Type B pancreatic cell (in vitro differentiated cells): ENCODE data around the gene ELF2. TPM values are rescaled to one million over a fixed set of nuclear protein-coding genes. Genes with fewer than 3 reads are reported as not detected.
"Not testable (repeated sequence)": the region's sequence is repeated elsewhere in the genome, so short reads cannot be mapped to it uniquely, and the experiment has no call there.

Experiments
- DNase-seq: peaks from one replicate; pipeline ENCODE4 v3.0.0; 2021; ENCODE audit warnings: mixed read lengths; ENCODE audit not compliant: unreplicated experiment; ENCODE audit errors: extremely low spot score
- H3K27ac Mint-ChIP-seq: 2 replicates; pipeline ENCODE4 v1.8.0; 2021; ENCODE audit warnings: mild to moderate bottlenecking, mixed read lengths
- H3K27me3 Mint-ChIP-seq: 2 replicates; pipeline ENCODE4 v1.8.0; 2021; ENCODE audit warnings: mixed read lengths
- H3K36me3 Mint-ChIP-seq: 2 replicates; pipeline ENCODE4 v1.8.0; 2021; ENCODE audit warnings: mixed read lengths
- H3K4me1 Mint-ChIP-seq: one replicate; pipeline ENCODE4 v1.8.0; 2021; ENCODE audit warnings: mixed read lengths; ENCODE audit not compliant: unreplicated experiment
- H3K4me3 Mint-ChIP-seq: 2 replicates; pipeline ENCODE4 v1.8.0; 2021; ENCODE audit warnings: mild to moderate bottlenecking, mixed read lengths
- H3K9me3 Mint-ChIP-seq: 2 replicates; pipeline ENCODE4 v1.8.0; 2021; ENCODE audit warnings: mixed read lengths
- total RNA-seq: library from RNA; stranded (reverse); gene quantifications from 2 replicates; pipeline ENCODE4 v1.2.1, GENCODE V29; 2021; ENCODE audit warnings: low replicate concordance
- TF ChIP-seq, protein P1 (sequence below): fragments of 200-600 bp; sonication (generic); conservative IDR thresholded peaks from 2 replicates; pipeline ENCODE4 v1.5.0; 2021; ENCODE audit warnings: antibody characterized with exemption, mild to moderate bottlenecking

ELF2 gene
- total RNA-seq, 1 donor from 2014 or later, result 42.1 TPM

DNA sequence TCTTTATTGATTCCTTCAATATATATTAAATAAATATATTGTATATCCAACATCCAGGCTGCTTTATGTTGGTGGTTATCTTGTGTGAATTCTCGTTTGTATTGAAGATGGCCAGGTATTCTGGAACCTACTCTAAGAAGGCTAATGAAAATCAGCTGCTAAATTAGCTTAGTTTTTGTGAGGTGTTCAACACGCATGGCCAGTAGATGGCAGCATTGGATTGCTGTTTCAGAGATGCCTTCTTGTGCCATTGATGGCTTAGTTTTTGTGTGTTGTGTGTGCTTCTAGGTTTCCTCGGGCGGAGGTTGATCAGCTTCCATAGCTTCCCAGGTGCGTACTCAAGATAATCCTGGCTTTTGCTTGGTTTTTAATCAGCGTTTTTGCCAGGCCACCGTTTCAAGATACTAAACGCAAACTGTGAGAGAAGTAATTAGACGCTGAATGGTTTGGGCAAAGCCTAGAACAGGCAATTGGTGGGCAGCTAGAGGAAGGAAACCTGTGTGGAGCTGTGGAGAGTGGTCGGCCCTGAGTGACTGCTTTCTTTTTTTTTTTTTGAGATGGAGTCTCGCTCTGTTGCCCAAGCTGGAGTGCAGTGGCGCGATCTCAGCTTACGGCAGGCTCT, 146.3 kb downstream of the ELF2 start:
- Mint-ChIP-seq H3K27ac (peak overlapping the region; percentile 37), H3K36me3 (peaks cover 4% of the 10 kb centered on the region), H3K9me3 (no peaks in the 10 kb centered on the region), H3K4me1 (peaks cover 20% of the 10 kb centered on the region), H3K4me3 (no peak overlapping the region), H3K27me3 (no peaks in the 10 kb centered on the region)
- DNase-seq, result no peak
- TF ChIP-seq, protein P1, sequence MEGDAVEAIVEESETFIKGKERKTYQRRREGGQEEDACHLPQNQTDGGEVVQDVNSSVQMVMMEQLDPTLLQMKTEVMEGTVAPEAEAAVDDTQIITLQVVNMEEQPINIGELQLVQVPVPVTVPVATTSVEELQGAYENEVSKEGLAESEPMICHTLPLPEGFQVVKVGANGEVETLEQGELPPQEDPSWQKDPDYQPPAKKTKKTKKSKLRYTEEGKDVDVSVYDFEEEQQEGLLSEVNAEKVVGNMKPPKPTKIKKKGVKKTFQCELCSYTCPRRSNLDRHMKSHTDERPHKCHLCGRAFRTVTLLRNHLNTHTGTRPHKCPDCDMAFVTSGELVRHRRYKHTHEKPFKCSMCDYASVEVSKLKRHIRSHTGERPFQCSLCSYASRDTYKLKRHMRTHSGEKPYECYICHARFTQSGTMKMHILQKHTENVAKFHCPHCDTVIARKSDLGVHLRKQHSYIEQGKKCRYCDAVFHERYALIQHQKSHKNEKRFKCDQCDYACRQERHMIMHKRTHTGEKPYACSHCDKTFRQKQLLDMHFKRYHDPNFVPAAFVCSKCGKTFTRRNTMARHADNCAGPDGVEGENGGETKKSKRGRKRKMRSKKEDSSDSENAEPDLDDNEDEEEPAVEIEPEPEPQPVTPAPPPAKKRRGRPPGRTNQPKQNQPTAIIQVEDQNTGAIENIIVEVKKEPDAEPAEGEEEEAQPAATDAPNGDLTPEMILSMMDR, result peak; percentile 90

DNA sequence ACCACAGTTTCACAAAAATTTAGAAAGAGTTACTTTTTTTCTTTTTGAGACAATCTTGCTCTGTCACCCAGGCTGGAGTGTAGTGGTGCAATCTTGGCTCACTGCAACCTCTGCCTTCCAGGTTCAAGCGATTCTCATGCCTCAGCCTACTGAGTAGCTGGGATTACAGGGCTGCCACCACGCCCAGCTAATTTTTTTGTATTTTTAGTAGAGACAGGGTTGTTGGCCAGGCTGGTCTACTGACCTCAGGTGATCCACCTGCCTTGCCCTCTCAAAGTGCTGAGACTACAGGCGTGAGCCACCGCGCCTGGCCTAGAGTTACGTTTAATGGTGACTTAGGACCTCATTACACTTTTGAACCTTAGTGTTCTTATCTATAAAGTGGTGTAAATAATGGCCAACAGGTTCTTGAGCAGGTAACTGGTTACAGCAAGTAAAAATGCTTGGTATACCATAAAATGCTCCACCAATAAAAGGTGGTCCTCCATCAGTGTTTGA, 147.1 kb downstream of the ELF2 start:
- H3K4me1 Mint-ChIP-seq, result peaks cover 15% of the 10 kb centered on the region
- not testable (repeated sequence) for H3K27me3 Mint-ChIP-seq, DNase-seq, H3K27ac Mint-ChIP-seq, H3K9me3 Mint-ChIP-seq, H3K4me3 Mint-ChIP-seq, H3K36me3 Mint-ChIP-seq

DNA sequence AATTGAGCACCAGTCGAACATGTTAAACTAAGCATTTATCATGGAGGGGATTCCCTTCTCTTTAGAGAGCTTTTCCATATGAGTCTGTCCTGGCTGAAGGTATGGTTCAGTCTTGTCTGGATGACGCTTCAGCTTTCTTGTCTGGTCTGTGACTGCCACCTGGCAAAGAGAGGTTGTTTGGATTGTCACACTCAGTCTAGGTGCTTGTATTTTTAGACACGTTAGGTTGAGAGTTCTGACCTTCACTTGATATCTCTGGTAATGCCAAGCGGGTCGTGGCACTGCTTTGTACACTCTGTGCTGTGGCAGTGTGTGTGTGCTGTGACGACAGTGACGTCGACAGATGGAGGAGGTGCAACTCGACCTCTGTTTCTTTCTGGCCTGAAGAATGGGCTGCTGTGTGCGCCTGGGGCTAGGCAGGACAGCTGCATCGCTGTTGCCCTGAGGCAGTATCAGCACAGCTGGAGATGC, 148.8 kb downstream of the ELF2 start:
- Mint-ChIP-seq H3K4me1 (peaks cover 15% of the 10 kb centered on the region), H3K27me3 (no peaks in the 10 kb centered on the region), H3K36me3 (peaks cover 6% of the 10 kb centered on the region), H3K9me3 (no peaks in the 10 kb centered on the region), H3K27ac (peak overlapping the region; percentile 75), H3K4me3 (no peak overlapping the region)
- no peak for DNase-seq
- TF ChIP-seq, protein P1, result no peak

DNA sequence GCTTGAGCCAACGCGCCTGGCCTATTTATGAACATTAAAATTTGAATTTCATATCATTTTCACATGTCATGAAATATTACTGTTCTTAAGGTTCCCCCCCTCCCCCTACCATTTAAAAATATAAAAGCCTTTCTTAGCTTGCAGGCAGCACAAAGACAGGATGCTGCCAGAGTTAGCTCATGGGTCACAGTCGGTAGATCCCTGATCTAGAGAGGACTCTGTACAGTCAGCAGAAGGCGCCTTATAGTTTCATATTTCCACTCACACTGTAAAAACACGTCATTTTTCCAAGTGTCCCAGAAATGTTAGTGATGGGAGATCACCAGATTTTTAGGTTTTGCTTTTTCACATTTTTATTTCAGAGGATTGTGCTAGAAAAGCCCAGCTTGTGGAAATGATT, 149.2 kb downstream of the ELF2 start:
- no peak overlapping the region for H3K4me3 Mint-ChIP-seq
- H3K36me3 Mint-ChIP-seq, result peaks cover 8% of the 10 kb centered on the region
- DNase-seq, result no peak
- H3K9me3 Mint-ChIP-seq, result no peaks in the 10 kb centered on the region
- H3K4me1 Mint-ChIP-seq, result peaks cover 15% of the 10 kb centered on the region
- no peaks in the 10 kb centered on the region for H3K27me3 Mint-ChIP-seq
- no peak overlapping the region for H3K27ac Mint-ChIP-seq
- TF ChIP-seq, protein P1, result no peak

DNA sequence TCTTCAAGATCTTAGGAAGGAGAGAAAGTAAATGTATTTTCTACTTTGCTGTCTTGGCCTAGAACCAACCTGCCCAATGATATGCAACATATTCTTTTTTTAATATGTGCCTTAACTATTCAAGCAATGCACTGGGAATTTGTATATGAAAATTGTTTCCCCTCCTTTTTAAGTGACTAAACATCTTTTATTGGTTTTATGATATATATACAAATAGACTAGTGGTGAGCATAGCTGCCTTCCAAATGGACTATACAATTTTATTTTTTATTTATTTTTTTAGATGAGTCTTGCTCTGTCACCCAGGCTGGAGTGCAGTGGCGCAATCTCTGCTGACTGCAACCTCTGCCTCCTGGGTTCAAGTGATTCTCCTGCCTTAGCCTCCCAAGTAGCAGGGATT, 151.2 kb downstream of the ELF2 start:
- Mint-ChIP-seq H3K27me3 (no peaks in the 10 kb centered on the region), H3K4me1 (peaks cover 14% of the 10 kb centered on the region), H3K9me3 (no peaks in the 10 kb centered on the region), H3K36me3 (peaks cover 8% of the 10 kb centered on the region), H3K27ac (no peak overlapping the region), H3K4me3 (no peak overlapping the region)
- TF ChIP-seq, protein P1, result no peak
- DNase-seq, result no peak

DNA sequence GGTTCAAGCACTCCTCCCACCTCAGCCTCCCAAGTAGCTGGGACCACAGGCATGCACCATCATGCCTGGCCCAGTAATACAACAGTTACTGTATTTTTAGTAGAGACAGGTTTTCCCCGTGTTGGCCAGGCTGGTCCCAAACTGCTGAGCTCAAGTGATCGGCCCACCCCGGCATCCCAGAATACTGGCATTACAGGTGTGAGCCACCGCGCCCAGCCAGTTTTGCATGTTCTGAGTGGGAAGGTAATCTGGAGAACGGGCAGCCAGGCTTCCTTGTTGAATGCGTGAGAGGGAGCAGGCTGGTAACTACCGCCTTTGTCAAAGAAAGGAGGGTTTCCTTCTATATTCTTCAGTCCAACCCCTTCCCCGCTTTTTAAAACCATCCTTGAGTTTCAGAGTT, 152.3 kb downstream of the ELF2 start:
- Mint-ChIP-seq H3K27ac (peak overlapping the region; percentile 44), H3K9me3 (no peaks in the 10 kb centered on the region)

More for the DNA sequence above, 152.3 kb downstream of the ELF2 start:
- Mint-ChIP-seq H3K27me3 (no peaks in the 10 kb centered on the region), H3K4me3 (no peak overlapping the region), H3K36me3 (peaks cover 8% of the 10 kb centered on the region), H3K4me1 (peaks cover 20% of the 10 kb centered on the region)
- TF ChIP-seq, protein P1, result no peak
- no peak for DNase-seq
